SK-N-SH (cell line): ENCODE results near the gene TSKS.

Experiments used
- CHD2 ChIP-seq: fragments of 150-350 bp; IDR thresholded peaks from 2 replicates; pipeline ENCODE4 v1.6.1; 2018; ENCODE audit warnings: low read length; ENCODE audit not compliant: partially characterized antibody
- EP300 ChIP-seq, 2 experiments: IDR thresholded peaks; 2 replicates each; pipeline versions ENCODE4 v1.4.0 to v1.6.1; 2012; ENCODE audit warnings: borderline replicate concordance in 1 of 2, low read depth in 1 of 2, low read length in 1 of 2
- EZH2phosphoT487 ChIP-seq: fragments of 200-600 bp; sonication (generic); IDR thresholded peaks from 2 replicates; pipeline ENCODE4 v1.6.1; 2017; ENCODE audit warnings: low read depth, mixed run types, mild to moderate bottlenecking, antibody characterized with exemption, moderate library complexity, borderline replicate concordance
- FOSL2 ChIP-seq: IDR thresholded peaks from 2 replicates; pipeline ENCODE4 v1.4.0; 2012; ENCODE audit warnings: low read depth, mild to moderate bottlenecking, moderate library complexity, borderline replicate concordance
- JUND ChIP-seq: IDR thresholded peaks from 2 replicates; pipeline ENCODE4 v1.4.0; 2012
- RCOR1 ChIP-seq: fragments of 150-350 bp; IDR thresholded peaks from 2 replicates; pipeline ENCODE4 v1.6.1; 2017; ENCODE audit warnings: antibody characterized with exemption, low read length
- SMC3 ChIP-seq: IDR thresholded peaks from 2 replicates; pipeline ENCODE4 v1.6.1; 2012; ENCODE audit warnings: low read depth, low read length, improper control_type of control experiment
- YY1 ChIP-seq: IDR thresholded peaks from 2 replicates; pipeline ENCODE4 v1.4.0; 2012; ENCODE audit warnings: low read depth, mild to moderate bottlenecking
- TF ChIP-seq, protein P1 (sequence below): fragments of 200-600 bp; sonication (generic); IDR thresholded peaks from 2 replicates; pipeline ENCODE4 v1.6.1; 2017; ENCODE audit warnings: antibody characterized with exemption, mild to moderate bottlenecking, moderate library complexity
- TF ChIP-seq, protein P2 (sequence below): IDR thresholded peaks from 2 replicates; pipeline ENCODE4 v1.4.0; 2012; ENCODE audit warnings: low read depth
- TF ChIP-seq, protein P3 (sequence below): IDR thresholded peaks from 2 replicates; pipeline ENCODE4; 2012
- TF ChIP-seq, protein P4 (sequence below): fragments of 150-350 bp; IDR thresholded peaks from 2 replicates; pipeline ENCODE4 v1.6.1; 2016; ENCODE audit warnings: mild to moderate bottlenecking, low read depth, low read length
- TF ChIP-seq, protein P5 (sequence below): IDR thresholded peaks from 2 replicates; pipeline ENCODE4 v1.4.0; 2012; ENCODE audit warnings: low read depth, borderline replicate concordance
- TF ChIP-seq, protein P6 (sequence below): fragments of 150-350 bp; IDR thresholded peaks from 2 replicates; pipeline ENCODE4 v1.6.1; 2017; ENCODE audit warnings: antibody characterized with exemption, low read length, low read depth, borderline replicate concordance

DNA sequence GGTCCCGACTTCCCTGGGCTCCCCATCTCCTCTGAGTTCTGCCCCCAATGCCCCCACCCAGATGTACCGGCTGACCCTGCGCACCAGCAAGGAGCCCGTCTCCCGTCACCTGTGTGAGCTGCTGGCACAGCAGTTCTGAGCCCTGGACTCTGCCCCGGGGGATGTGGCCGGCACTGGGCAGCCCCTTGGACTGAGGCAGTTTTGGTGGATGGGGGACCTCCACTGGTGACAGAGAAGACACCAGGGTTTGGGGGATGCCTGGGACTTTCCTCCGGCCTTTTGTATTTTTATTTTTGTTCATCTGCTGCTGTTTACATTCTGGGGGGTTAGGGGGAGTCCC is 43.5 kb upstream of the TSKS start:
- TF ChIP-seq FOSL2 (no peak), YY1 (no peak), EZH2phosphoT487 (no peak), SMC3 (no peak), JUND (no peak), CHD2 (no peak), EP300 (IDR thresholded peaks at IDR 0.05; ENCODE audit: borderline replicate concordance in 1 of 2, low read depth in 1 of 2, low read length in 1 of 2) (no peak), RCOR1 (no peak)
- TF ChIP-seq, protein P1, sequence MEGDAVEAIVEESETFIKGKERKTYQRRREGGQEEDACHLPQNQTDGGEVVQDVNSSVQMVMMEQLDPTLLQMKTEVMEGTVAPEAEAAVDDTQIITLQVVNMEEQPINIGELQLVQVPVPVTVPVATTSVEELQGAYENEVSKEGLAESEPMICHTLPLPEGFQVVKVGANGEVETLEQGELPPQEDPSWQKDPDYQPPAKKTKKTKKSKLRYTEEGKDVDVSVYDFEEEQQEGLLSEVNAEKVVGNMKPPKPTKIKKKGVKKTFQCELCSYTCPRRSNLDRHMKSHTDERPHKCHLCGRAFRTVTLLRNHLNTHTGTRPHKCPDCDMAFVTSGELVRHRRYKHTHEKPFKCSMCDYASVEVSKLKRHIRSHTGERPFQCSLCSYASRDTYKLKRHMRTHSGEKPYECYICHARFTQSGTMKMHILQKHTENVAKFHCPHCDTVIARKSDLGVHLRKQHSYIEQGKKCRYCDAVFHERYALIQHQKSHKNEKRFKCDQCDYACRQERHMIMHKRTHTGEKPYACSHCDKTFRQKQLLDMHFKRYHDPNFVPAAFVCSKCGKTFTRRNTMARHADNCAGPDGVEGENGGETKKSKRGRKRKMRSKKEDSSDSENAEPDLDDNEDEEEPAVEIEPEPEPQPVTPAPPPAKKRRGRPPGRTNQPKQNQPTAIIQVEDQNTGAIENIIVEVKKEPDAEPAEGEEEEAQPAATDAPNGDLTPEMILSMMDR: no peak
- TF ChIP-seq, protein P2, sequence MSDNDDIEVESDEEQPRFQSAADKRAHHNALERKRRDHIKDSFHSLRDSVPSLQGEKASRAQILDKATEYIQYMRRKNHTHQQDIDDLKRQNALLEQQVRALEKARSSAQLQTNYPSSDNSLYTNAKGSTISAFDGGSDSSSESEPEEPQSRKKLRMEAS: no peak
- TF ChIP-seq, protein P3, sequence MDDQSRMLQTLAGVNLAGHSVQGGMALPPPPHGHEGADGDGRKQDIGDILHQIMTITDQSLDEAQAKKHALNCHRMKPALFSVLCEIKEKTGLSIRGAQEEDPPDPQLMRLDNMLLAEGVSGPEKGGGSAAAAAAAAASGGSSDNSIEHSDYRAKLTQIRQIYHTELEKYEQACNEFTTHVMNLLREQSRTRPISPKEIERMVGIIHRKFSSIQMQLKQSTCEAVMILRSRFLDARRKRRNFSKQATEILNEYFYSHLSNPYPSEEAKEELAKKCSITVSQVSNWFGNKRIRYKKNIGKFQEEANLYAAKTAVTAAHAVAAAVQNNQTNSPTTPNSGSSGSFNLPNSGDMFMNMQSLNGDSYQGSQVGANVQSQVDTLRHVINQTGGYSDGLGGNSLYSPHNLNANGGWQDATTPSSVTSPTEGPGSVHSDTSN: no peak
- TF ChIP-seq, protein P4, sequence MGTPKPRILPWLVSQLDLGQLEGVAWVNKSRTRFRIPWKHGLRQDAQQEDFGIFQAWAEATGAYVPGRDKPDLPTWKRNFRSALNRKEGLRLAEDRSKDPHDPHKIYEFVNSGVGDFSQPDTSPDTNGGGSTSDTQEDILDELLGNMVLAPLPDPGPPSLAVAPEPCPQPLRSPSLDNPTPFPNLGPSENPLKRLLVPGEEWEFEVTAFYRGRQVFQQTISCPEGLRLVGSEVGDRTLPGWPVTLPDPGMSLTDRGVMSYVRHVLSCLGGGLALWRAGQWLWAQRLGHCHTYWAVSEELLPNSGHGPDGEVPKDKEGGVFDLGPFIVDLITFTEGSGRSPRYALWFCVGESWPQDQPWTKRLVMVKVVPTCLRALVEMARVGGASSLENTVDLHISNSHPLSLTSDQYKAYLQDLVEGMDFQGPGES: no peak
- TF ChIP-seq, protein P5, sequence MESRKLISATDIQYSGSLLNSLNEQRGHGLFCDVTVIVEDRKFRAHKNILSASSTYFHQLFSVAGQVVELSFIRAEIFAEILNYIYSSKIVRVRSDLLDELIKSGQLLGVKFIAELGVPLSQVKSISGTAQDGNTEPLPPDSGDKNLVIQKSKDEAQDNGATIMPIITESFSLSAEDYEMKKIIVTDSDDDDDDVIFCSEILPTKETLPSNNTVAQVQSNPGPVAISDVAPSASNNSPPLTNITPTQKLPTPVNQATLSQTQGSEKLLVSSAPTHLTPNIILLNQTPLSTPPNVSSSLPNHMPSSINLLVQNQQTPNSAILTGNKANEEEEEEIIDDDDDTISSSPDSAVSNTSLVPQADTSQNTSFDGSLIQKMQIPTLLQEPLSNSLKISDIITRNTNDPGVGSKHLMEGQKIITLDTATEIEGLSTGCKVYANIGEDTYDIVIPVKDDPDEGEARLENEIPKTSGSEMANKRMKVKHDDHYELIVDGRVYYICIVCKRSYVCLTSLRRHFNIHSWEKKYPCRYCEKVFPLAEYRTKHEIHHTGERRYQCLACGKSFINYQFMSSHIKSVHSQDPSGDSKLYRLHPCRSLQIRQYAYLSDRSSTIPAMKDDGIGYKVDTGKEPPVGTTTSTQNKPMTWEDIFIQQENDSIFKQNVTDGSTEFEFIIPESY: no peak
- TF ChIP-seq, protein P6, sequence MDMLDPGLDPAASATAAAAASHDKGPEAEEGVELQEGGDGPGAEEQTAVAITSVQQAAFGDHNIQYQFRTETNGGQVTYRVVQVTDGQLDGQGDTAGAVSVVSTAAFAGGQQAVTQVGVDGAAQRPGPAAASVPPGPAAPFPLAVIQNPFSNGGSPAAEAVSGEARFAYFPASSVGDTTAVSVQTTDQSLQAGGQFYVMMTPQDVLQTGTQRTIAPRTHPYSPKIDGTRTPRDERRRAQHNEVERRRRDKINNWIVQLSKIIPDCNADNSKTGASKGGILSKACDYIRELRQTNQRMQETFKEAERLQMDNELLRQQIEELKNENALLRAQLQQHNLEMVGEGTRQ: no peak
